Erythroblast (primary cell): Measurements from ENCODE around the gene FRK.

ENCODE experiments used
- GATA1 ChIP-seq: IDR thresholded peaks from 2 replicates; pipeline ENCODE4 v1.6.1; 2011; ENCODE audit warnings: low read depth, mild to moderate bottlenecking, control low read depth, low read length, moderate library complexity
- POLR2A ChIP-seq: IDR thresholded peaks from 2 replicates; pipeline ENCODE4 v1.6.1; 2011; ENCODE audit warnings: mild to moderate bottlenecking, low read length

- TF ChIP-seq POLR2A (no peak), GATA1 (no peak)
Observed at GRCh38 chr6:116040993-116041392, 19.7 kb downstream of the FRK start.
